ENCODE results near the gene TNFRSF9.
"Not testable (repeated sequence)": the region's sequence is repeated elsewhere in the genome, so short reads cannot be mapped to it uniquely, and the experiment has no call there.

TNFRSF9 gene

DNA sequence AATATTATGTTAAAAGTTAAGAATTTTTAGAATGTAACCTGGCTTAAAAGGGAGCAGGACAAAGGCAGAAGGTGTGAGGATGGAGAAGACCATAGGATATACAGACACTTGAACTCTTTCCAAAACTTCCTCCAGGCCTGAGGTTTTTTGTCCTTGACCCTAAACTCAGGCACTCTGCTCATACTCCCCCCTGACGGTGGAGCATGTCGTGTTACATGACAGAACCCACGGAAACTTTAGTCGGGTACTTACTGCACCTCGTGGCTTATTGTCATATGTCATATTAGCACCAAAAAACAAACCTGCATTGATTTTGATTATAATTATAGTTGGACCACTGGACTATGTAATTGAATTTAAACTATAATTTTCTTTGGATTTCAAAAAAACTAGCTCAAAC is 20.8 kb downstream of the TNFRSF9 start:
- Histone ChIP-seq H3K4me1 (ENCODE audit: insufficient read depth, insufficient read length) (no peaks in the 10 kb centered on the region), H3K36me3 (ENCODE audit: insufficient read depth, insufficient read length, low read length) (no peaks in the 10 kb centered on the region), H3K27me3 (ENCODE audit: insufficient read depth, insufficient read length) (no peaks in the 10 kb centered on the region), H3K4me3 (ENCODE audit: insufficient read length, low read depth) (no peak overlapping the region), H3K9me3 (ENCODE audit: insufficient read depth, low read length) (no peaks in the 10 kb centered on the region), H3K9ac (ENCODE audit: insufficient read length, low read depth) (no peak overlapping the region)
- TF ChIP-seq ZNF274 (IDR thresholded peaks at IDR 0.05; ENCODE audit: low read depth, low read length), result no peak
- no peak for TF ChIP-seq YY1 (IDR thresholded peaks at IDR 0.05; ENCODE audit: insufficient read depth, insufficient read length)
- no peak for TF ChIP-seq SUZ12 (IDR thresholded peaks at IDR 0.05; ENCODE audit: extremely low read depth, insufficient read depth, insufficient read length)
- no peak for DNase-seq (ENCODE audit: low read depth, low spot score)

- H3K36me3 ChIP-seq (ENCODE audit: insufficient read depth, insufficient read length, low read length); H3K9ac ChIP-seq (ENCODE audit: insufficient read length, low read depth); H3K9me3 ChIP-seq (ENCODE audit: insufficient read depth, low read length); DNase-seq (ENCODE audit: low read depth, low spot score); H3K4me3 ChIP-seq (ENCODE audit: insufficient read length, low read depth); H3K27me3 ChIP-seq (ENCODE audit: insufficient read depth, insufficient read length); H3K4me1 ChIP-seq (ENCODE audit: insufficient read depth, insufficient read length): not testable (repeated sequence)
Measured at GRCh38 chr1:7917971-7918370, 22.7 kb downstream of the TNFRSF9 start.

GRCh38 chr1:7916501-7916830 is 24.2 kb downstream of the TNFRSF9 start:
- H3K4me3 ChIP-seq (ENCODE audit: insufficient read length, low read depth), result no peak overlapping the region
- TF ChIP-seq YY1 (IDR thresholded peaks at IDR 0.05; ENCODE audit: insufficient read depth, insufficient read length), result no peak
- TF ChIP-seq SUZ12 (IDR thresholded peaks at IDR 0.05; ENCODE audit: extremely low read depth, insufficient read depth, insufficient read length), result no peak
- TF ChIP-seq ZNF274 (IDR thresholded peaks at IDR 0.05; ENCODE audit: low read depth, low read length), result no peak
- H3K27me3 ChIP-seq (ENCODE audit: insufficient read depth, insufficient read length), result no peaks in the 10 kb centered on the region
- H3K36me3 ChIP-seq (ENCODE audit: insufficient read depth, insufficient read length, low read length), result no peaks in the 10 kb centered on the region
- no peaks in the 10 kb centered on the region for H3K4me1 ChIP-seq (ENCODE audit: insufficient read depth, insufficient read length)
- no peak overlapping the region for H3K9ac ChIP-seq (ENCODE audit: insufficient read length, low read depth)
- no peaks in the 10 kb centered on the region for H3K9me3 ChIP-seq (ENCODE audit: insufficient read depth, low read length)
- no peak for DNase-seq (ENCODE audit: low read depth, low spot score)

DNA sequence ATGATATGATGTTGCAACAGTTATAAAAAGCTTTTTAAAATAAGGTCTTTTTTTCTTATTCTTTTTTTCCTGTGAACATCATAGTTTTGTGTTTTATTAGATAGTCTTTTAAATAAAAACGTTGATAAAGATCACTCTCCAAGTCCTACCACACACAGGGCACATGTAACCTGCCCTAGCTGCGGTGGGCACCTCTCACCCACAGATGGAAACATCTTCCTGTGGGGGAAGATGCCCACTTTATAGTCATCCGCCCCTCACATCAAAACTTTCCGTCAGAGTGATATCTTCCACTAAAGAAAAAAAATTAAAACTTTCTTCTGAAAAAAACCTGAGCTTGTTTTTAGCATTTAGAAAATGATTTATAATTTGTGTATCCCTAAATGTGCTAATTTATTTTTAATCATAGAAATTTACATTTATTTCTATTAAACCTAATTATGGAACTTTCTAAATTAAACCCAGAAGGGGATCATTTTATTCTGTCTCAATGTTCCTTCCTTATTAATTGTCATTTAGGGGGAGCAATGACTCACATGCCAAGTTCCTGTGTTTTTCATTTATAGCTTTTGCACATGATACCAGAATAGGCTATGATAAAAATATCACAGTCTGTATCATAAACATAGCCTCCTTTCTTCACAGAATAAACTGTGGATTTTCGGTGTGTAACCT is 24.7 kb downstream of the TNFRSF9 start:
- Histone ChIP-seq H3K9me3 (ENCODE audit: insufficient read depth, low read length) (no peaks in the 10 kb centered on the region), H3K4me1 (ENCODE audit: insufficient read depth, insufficient read length) (no peaks in the 10 kb centered on the region), H3K27me3 (ENCODE audit: insufficient read depth, insufficient read length) (no peaks in the 10 kb centered on the region), H3K36me3 (ENCODE audit: insufficient read depth, insufficient read length, low read length) (no peaks in the 10 kb centered on the region), H3K4me3 (ENCODE audit: insufficient read length, low read depth) (no peak overlapping the region), H3K9ac (ENCODE audit: insufficient read length, low read depth) (no peak overlapping the region)
- DNase-seq (ENCODE audit: low read depth, low spot score), result no peak
- TF ChIP-seq YY1 (IDR thresholded peaks at IDR 0.05; ENCODE audit: insufficient read depth, insufficient read length), result no peak
- TF ChIP-seq ZNF274 (IDR thresholded peaks at IDR 0.05; ENCODE audit: low read depth, low read length), result no peak
- no peak for TF ChIP-seq SUZ12 (IDR thresholded peaks at IDR 0.05; ENCODE audit: extremely low read depth, insufficient read depth, insufficient read length)

DNA sequence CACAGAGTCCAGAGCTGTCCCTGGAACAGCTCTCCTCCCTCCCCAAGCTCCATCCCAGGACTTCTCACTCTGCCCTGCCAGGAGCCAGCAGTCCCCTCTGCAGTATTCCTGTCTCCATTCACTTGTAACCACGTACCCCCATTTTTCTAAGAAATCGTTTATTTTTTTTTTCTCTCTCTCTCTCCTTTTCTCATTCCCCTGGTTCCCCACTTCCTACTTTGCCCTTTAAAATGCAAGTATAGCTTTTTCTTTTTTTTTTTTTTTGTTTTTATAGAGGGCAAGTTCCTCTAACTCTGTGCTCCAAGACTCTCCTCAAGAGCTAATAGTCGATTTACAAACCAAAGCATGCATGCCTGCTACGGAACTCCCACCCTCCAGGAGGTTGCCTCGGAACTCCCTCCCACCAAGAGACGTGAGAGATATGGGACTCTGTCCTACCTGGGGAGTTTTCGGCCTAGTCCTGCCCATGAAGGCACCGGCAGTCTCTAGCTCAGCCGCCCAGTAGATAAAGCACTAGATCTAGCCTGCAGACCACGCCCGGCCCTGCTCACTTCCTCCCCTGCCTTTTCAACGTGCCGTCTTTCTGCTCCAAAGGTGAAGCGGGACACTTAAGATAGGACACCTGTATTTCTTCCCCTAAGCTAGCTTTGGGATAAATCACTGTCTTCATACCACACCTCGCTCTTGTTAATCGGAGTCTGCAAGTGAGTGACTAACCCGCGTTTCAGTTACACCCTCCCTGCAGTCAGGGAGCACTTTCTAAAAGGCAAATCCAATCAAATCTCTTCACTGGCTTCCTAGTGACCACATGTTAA is 27.7 kb downstream of the TNFRSF9 start:
- no peak for TF ChIP-seq ZNF274 (IDR thresholded peaks at IDR 0.05; ENCODE audit: low read depth, low read length)
- no peak for DNase-seq (ENCODE audit: low read depth, low spot score)
- Histone ChIP-seq H3K9ac (ENCODE audit: insufficient read length, low read depth) (peak overlapping the region; percentile 65), H3K27me3 (ENCODE audit: insufficient read depth, insufficient read length) (no peaks in the 10 kb centered on the region), H3K4me3 (ENCODE audit: insufficient read length, low read depth) (peak overlapping the region; percentile 10), H3K36me3 (ENCODE audit: insufficient read depth, insufficient read length, low read length) (no peaks in the 10 kb centered on the region), H3K9me3 (ENCODE audit: insufficient read depth, low read length) (no peaks in the 10 kb centered on the region), H3K4me1 (ENCODE audit: insufficient read depth, insufficient read length) (no peaks in the 10 kb centered on the region)

GRCh38 chr1:7912145-7912544 is 28.5 kb downstream of the TNFRSF9 start:
- no peak for DNase-seq (ENCODE audit: low read depth, low spot score)
- no peak for TF ChIP-seq SUZ12 (IDR thresholded peaks at IDR 0.05; ENCODE audit: extremely low read depth, insufficient read depth, insufficient read length)
- TF ChIP-seq YY1 (IDR thresholded peaks at IDR 0.05; ENCODE audit: insufficient read depth, insufficient read length), result no peak
- no peak for TF ChIP-seq ZNF274 (IDR thresholded peaks at IDR 0.05; ENCODE audit: low read depth, low read length)
- no peak overlapping the region for H3K9ac ChIP-seq (ENCODE audit: insufficient read length, low read depth)
- no peaks in the 10 kb centered on the region for H3K9me3 ChIP-seq (ENCODE audit: insufficient read depth, low read length)
- H3K4me1 ChIP-seq (ENCODE audit: insufficient read depth, insufficient read length), result no peaks in the 10 kb centered on the region
- no peak overlapping the region for H3K4me3 ChIP-seq (ENCODE audit: insufficient read length, low read depth)
- H3K36me3 ChIP-seq (ENCODE audit: insufficient read depth, insufficient read length, low read length), result no peaks in the 10 kb centered on the region
- no peaks in the 10 kb centered on the region for H3K27me3 ChIP-seq (ENCODE audit: insufficient read depth, insufficient read length)

- Histone ChIP-seq H3K9ac (ENCODE audit: insufficient read length, low read depth) (no peak overlapping the region), H3K4me3 (ENCODE audit: insufficient read length, low read depth) (no peak overlapping the region), H3K27me3 (ENCODE audit: insufficient read depth, insufficient read length) (no peaks in the 10 kb centered on the region), H3K9me3 (ENCODE audit: insufficient read depth, low read length) (no peaks in the 10 kb centered on the region), H3K4me1 (ENCODE audit: insufficient read depth, insufficient read length) (no peaks in the 10 kb centered on the region), H3K36me3 (ENCODE audit: insufficient read depth, insufficient read length, low read length) (no peaks in the 10 kb centered on the region)
- DNase-seq (ENCODE audit: low read depth, low spot score), result no peak
- TF ChIP-seq SUZ12 (IDR thresholded peaks at IDR 0.05; ENCODE audit: extremely low read depth, insufficient read depth, insufficient read length), result no peak
- no peak for TF ChIP-seq YY1 (IDR thresholded peaks at IDR 0.05; ENCODE audit: insufficient read depth, insufficient read length)
- TF ChIP-seq ZNF274 (IDR thresholded peaks at IDR 0.05; ENCODE audit: low read depth, low read length), result no peak
Measured at GRCh38 chr1:7905262-7905661, 35.4 kb downstream of the TNFRSF9 start.
